NCI-H526 (cell line): ENCODE data around the gene CAPN5.

Experiments
- DNase-seq, 2 experiments: peaks; one replicate each; lab custom pipeline; 2025; lab: John Stamatoyannopoulos, UW

CAPN5 gene

GRCh38 chr11:77135069-77135468 lies 68.3 kb downstream of the CAPN5 start:
- DNase-seq: no peak

DNA sequence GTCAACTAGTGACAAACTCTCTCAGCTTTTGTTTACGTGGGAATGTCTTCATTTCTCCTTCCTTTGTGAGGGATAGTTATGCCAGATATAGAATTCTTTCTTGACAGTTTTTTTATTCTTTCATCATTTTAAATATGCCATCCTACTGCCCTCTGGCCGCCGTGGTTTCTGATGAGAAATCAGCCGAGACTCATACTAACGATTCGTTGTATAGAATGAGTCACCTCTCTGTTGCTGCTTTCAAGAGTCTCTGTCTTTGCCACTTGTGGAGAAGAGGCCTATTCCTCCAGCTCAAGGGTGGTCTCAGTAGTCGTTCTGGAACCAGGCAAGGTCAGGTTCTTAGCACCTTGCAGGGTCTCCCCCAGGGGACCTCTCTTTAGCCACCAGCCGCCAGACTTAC lies 69.3 kb downstream of the CAPN5 start:
- no peak for DNase-seq

DNA sequence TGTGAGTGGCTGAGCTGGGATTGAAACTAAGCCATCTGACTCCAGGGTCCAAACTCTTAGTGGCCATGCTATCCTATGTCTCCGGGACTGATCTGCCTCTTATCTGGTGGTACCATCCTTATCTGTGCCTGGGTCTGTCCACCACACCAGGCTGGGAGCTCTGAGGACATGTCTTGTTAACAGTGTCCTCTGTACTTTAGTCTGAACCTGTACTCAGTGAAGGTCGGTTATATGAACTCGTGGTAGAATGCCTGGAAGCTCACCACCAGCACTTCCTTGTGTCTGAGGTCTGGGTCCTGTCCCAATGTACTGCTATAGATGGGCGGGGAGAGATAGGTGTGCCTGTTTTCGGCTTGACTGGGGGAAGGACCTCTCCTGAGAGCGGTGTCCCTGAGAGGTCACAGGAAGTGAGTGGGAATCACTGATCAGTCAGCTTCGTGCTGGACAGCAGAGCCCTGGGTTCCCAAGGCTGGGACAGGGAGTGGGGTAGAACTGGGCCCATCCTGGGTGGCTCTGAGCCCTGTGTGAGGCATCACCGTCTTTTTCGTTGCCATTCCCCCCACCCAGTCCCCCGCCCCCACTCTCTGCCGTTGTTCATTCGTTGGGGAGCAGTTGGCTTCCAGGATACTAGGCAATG lies 70.1 kb downstream of the CAPN5 start:
- DNase-seq: no peak

- DNase-seq: no peak
These were observed 70.7 kb downstream of the CAPN5 start for GRCh38 chr11:77137421-77137820.

DNA sequence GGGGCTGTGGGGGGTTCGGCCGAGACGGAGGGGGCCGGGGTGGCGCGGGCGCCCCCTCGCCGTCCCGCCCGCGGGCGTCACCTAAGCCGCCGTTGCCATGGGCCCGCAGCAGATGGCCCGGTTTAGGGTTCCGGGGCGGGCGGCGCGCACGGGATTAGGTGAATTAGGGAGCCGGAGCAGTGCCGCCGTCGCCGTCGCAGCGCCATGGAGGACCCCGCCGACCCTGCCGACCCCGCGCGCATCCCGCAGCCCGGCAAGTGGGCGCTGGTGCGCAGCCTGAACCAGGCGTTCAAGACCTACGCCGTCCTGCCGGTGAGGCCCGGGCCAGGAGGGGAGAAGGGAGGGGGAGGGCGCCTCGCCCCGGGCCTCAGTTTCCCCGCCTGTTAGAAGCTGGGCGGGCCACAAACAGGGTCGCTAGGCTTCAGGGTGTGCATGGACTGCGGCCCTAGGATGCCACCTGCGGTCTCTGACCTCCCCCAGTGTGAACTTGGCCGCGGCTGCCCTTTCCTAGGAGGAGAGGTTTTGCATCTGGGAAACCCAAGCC lies 71.4 kb downstream of the CAPN5 start:
- no peak for DNase-seq

DNA sequence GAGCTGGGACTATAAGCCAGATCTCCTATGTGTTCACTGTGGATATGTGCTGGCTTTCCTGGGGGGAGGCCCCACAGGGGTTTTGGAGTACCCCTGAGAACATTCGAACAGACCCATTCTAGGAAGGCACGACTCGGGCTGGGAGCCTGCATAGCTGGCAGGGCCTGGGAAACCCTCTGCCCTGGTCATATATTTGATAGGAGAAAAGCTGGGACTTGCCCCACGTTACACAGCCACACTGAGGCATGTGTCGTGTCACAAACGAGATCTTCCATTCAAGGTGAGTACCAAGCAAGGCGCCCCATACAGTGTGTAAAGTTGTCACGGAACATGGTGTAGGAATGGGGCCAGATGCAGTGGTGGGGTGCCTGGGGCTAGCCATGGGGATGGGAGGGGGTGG lies 72.4 kb downstream of the CAPN5 start:
- DNase-seq: no peak

DNA sequence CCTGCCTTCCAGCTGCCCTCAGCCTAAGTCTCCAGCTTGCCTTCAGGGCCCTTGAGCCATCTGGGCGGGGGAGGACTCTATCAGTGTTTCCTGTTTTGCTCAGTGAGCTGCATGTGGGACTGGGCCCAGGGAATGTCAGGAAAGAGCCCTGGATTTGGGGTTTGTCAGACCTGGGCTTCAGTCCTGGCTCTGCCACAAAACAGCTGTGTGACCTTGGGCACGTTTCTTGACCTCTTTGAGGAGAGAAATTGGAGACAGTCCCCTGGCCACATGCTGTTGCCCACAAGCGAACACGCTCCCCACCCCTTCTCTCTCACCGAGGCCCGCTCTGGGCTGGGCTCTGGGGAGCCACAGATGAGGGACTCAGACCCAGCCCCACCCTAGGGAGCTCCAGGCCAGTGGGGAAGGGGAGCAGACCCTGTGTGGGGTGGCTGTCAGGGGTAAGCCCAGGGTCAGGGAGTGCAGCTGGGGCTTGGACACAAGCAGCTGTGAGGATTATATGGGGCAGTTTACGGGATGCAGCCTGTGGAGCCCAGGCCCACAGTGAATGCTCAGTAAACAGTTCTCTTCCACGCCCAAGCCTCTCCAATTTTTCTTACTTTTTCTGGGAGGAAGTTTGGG lies 73.6 kb downstream of the CAPN5 start:
- DNase-seq: no peak

DNA sequence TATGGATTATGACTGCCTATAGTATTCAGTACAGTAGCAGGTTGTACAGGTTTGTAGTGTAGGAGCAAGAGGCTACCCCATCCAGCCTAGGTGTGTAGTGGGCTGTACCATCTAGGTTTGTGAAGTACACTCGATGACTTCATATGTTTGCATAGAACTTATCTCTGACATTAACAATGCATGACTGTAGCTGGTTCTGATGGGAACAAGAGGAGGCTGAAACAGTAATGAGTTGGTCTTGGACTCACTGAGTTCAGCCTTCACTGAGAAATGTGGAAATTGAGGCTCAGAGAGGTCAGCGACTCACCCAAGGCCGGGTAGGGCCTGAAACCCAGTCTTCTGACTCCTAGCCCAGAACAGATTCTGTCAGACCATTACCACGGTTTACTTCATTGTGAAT lies 74.3 kb downstream of the CAPN5 start:
- DNase-seq: peak in 1 of 2 experiments; percentile 40

DNA sequence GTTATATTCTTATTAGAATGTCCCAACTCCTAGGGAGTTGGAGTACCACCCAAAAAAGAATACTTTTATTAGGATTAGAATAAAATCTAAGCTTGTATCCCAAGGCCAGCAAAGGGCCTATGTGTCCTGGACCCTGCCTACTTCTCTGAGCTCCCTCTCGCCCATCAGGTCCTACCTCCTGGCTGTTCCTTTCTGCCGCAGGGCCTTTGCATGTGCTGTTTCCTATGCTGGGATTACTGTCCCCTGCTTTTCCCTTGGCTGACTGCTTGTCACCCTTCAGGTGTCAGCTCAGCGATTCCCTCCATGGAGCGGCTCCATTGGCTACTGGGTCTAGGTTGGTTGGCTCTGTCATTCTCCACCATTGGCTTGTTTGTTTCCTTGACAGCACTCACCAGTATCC lies 74.7 kb downstream of the CAPN5 start:
- no peak for DNase-seq

GRCh38 chr11:77142091-77142975 lies 75.6 kb downstream of the CAPN5 start:
- no peak for DNase-seq

GRCh38 chr11:77143405-77144020 lies 76.7 kb downstream of the CAPN5 start:
- no peak for DNase-seq

DNA sequence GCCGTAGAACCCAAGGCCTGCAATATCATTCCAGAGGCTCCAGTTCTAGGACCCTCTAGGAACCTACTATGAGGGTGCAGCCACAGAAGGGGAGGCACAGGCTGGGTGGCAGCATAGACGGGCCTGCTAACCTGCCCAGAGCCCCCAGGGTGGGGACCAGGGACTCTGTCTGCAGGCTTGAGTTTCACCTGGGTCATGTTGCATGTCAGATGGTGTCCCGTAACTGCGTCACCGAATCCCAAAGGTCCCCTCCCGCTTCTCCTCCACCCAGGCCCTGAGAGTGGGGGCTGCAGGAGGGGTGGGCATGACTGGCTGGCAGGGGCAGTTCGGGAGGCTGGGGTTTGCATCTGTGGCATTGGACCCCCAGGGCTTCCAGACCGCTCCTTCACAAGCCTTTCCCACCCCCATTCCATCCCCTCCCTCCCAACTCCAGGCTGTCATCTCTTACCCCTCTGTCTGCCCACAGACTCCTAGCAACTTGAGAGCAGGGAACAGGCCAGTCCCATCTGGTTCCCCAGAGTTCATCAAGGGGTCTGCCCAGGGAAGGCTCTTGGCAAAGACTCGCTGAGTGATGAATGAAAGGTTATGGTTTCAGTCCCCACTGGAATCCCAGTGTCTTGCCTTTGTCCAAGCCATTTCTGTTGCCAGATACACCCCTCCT lies 77.6 kb downstream of the CAPN5 start:
- no peak for DNase-seq

DNA sequence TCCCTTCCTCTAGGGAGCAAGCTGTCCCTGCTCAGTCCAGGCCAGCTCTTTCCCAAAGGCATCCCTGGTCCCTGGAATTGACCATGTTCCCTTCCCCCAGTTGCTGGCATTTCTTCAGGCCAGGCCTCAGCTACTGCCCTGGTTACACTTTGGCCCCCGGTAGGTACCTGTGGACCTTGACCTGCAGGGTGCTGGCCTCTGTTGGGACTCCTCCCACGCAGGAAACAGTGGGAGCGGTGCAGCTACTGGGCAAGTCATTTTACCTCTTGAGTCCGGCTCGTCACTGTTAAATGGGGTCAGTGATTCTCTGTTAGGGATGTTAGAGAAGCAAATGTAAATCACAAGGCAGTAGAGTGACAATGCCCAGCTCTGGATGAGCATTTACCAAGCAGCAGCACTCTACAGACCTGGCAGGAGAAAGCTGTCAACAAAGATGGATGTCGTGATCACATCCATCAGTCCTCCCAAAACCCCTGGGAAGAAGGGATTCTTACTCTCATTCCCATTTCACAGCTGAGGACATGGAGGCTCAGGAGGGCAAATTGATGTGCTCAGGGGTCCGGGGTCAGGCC lies 78.2 kb downstream of the CAPN5 start:
- DNase-seq: no peak

DNA sequence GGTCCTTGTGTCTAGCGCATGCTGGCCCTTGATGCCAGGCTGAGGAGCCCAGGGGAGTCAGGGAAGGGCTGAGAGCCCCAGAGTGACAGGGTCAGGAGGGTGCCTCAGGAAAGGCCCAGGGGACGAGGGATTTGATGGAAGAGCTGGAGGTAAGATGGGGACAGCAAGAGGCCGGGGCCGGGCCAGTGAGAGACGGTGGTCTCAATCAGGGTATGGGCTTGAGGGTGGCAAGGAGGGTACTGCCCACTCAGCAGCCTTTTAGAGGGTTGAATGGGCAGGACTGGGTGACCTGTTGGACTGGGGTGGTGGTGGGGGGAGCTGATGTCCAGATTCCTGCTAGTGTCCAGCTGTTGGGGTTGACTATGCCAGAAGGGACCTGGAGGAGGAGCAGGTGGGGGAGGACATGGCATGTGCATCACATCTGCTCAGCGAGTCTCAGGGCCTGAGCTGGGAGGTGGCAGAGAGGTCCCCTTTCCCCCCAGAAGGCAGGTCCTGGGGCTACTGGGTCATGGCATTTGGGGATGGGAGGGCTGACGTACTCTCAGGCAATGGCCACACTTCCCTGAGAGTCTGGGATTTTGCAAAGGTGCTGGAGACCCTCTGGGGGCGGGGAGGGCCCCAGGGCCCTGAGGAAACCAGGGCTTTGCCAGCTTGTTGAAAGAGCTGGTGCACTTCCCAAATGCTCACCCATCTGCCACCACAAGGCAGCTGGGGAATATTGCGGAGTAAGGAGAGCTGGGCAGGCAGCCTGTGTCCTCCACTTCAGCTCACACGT lies 79.7 kb downstream of the CAPN5 start:
- no peak for DNase-seq

DNA sequence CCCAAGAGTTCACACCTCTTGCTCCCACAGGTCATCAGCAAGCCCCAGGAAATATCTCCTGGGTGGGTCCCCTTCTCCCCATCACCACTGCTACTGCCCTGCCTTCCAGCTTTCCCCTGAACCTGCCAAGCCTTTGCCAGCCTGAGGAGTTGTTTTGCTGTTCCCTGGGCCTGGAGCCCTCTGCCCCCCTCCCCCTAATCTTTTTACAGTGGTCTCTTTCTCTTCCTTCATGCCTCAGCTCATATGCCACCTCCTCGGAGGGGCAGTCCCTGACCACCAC lies 80.2 kb downstream of the CAPN5 start:
- no peak for DNase-seq

- DNase-seq: no peak
These were observed 81.0 kb downstream of the CAPN5 start for GRCh38 chr11:77147668-77148321.

DNA sequence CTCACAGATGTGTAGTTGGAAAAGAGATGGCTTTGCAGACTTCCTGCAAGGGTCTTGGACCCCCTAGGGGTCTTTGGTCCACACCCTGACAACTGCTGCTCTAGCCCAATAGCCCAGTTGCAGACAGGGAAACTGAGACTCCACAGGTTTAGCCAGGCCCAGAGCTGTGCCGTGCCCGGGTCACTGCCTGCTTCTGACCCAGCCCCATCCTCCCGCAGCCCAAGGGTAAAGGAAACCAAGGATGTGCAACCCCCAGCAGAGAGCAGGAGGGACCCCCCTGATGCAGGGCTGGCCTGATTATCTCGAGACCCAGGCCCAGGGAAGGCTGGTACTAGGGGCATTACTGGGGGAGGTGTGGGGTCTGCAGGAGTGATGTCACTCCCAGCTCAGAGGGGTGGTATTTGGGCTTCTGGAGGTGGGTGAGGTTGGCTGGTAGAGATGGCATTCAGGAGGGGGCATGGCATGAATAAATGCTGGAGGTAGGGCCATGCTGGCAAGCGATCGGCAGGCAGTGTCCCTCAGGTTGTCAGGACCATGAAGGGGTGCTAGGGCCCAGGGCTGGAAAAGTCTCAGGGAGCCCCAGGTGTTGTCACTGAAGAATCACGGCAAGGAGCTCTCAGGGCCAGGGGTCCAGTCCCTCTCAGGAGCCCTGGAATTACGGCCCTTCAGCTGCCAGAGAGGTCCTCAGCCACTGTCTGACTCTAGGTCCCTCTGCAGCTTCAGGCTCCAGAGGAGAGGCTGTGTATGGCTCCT lies 82.4 kb downstream of the CAPN5 start:
- no peak for DNase-seq

- DNase-seq: no peak
These were observed 83.1 kb downstream of the CAPN5 start for GRCh38 chr11:77149716-77150392.

GRCh38 chr11:77150836-77151235 lies 84.1 kb downstream of the CAPN5 start:
- no peak for DNase-seq
